PC-9 (cell line): Measurements from ENCODE around the gene AHI1.

Experiments
- EZH2 ChIP-seq: fragments of 200-600 bp; sonication (generic); IDR thresholded peaks from 2 replicates; pipeline ENCODE4 v1.8.0; 2017; ENCODE audit warnings: antibody characterized with exemption, low read depth
- TF ChIP-seq, protein P1 (sequence below): fragments of 200-600 bp; sonication (generic); conservative IDR thresholded peaks from 2 replicates; pipeline ENCODE4 v1.6.1; 2017; ENCODE audit warnings: mixed run types, antibody characterized with exemption, mild to moderate bottlenecking, moderate library complexity

GRCh38 chr6:135244805-135245204, 252.7 kb downstream of the AHI1 start:
- TF ChIP-seq, protein P1, sequence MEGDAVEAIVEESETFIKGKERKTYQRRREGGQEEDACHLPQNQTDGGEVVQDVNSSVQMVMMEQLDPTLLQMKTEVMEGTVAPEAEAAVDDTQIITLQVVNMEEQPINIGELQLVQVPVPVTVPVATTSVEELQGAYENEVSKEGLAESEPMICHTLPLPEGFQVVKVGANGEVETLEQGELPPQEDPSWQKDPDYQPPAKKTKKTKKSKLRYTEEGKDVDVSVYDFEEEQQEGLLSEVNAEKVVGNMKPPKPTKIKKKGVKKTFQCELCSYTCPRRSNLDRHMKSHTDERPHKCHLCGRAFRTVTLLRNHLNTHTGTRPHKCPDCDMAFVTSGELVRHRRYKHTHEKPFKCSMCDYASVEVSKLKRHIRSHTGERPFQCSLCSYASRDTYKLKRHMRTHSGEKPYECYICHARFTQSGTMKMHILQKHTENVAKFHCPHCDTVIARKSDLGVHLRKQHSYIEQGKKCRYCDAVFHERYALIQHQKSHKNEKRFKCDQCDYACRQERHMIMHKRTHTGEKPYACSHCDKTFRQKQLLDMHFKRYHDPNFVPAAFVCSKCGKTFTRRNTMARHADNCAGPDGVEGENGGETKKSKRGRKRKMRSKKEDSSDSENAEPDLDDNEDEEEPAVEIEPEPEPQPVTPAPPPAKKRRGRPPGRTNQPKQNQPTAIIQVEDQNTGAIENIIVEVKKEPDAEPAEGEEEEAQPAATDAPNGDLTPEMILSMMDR: no peak
- no peak for TF ChIP-seq EZH2
